ENCODE data around the gene RALGPS2. TPM values are rescaled to one million over a fixed set of nuclear protein-coding genes. Genes with fewer than 3 reads are reported as not detected.

RALGPS2 gene
- total and polyA plus RNA-seq, 2 of the 13 experiments (the other 11 are each of a cell fraction or from before 2014, with no cell fraction given), result 15.6 to 36.0 TPM

- TF ChIP-seq UBTF (CRISPR knock-in tag; IDR thresholded peaks at IDR 0.05), result 0 out of 2 replicates have a peak, but pooled peaks have one; percentile 4
- peak; percentile 27; the same call in 1 of the 2 replicates for TF ChIP-seq KMT2B (CRISPR knock-in tag; IDR thresholded peaks at IDR 0.05)
- TF ChIP-seq IRX3 (CRISPR knock-in tag; IDR thresholded peaks at IDR 0.05; ENCODE audit: borderline replicate concordance, low read depth), result no peak
- peak; percentile 38; the same call in 1 of the 2 replicates for TF ChIP-seq POGZ (CRISPR knock-in tag; IDR thresholded peaks at IDR 0.05)
- no peak for TF ChIP-seq NR0B2 (CRISPR knock-in tag; IDR thresholded peaks at IDR 0.05)
- no peak for TF ChIP-seq WIZ (CRISPR knock-in tag; IDR thresholded peaks at IDR 0.05)
- peak; percentile 60 for TF ChIP-seq ZNF777 (CRISPR knock-in tag; IDR thresholded peaks at IDR 0.05)
- no peak for TF ChIP-seq XRCC5 (optimal IDR thresholded peaks at IDR 0.05; ENCODE audit: low read length)
- peak; percentile 47; the same call in 1 of the 2 replicates for TF ChIP-seq ZNF160 (CRISPR knock-in tag; IDR thresholded peaks at IDR 0.05)
- TF ChIP-seq KDM1A (CRISPR knock-in tag; IDR thresholded peaks at IDR 0.05), result no peak
- TF ChIP-seq ZNF143 (CRISPR knock-in tag; IDR thresholded peaks at IDR 0.05), result no peak; the same call in 1 of the 2 replicates
- TF ChIP-seq SP2 (CRISPR knock-in tag; IDR thresholded peaks at IDR 0.05), result no peak
- TF ChIP-seq ZNF782 (CRISPR knock-in tag; IDR thresholded peaks at IDR 0.05; ENCODE audit: borderline replicate concordance), result no peak
- no peak for TF ChIP-seq GABPA (IDR thresholded peaks at IDR 0.05; ENCODE audit: low read depth, low read length)
- TF ChIP-seq GABPA (CRISPR knock-in tag; IDR thresholded peaks at IDR 0.05; ENCODE audit: low read depth), result no peak
- no peak for TF ChIP-seq ZNF605 (CRISPR knock-in tag; IDR thresholded peaks at IDR 0.05)
- TF ChIP-seq ZNF614 (CRISPR knock-in tag; IDR thresholded peaks at IDR 0.05; ENCODE audit: borderline replicate concordance), result peak; percentile 50; the same call in 1 of the 2 replicates
- peak; percentile 76; the same call in 1 of the 2 replicates for TF ChIP-seq ZNF547 (CRISPR knock-in tag; IDR thresholded peaks at IDR 0.05)
- peak; percentile 33 for TF ChIP-seq CTCF (CRISPR knock-in tag; IDR thresholded peaks at IDR 0.05)
- TF ChIP-seq HDAC6 (IDR thresholded peaks at IDR 0.05; ENCODE audit: low read depth, low read length), result no peak
- TF ChIP-seq SRSF9 (IDR thresholded peaks at IDR 0.05; ENCODE audit: borderline replicate concordance, insufficient read depth, low read depth, low read length, poor library complexity, severe bottlenecking), result no peak
- no peak for TF ChIP-seq ZBTB20 (CRISPR knock-in tag; IDR thresholded peaks at IDR 0.05; ENCODE audit: borderline replicate concordance, low read depth)
- no peak for TF ChIP-seq AHR (CRISPR knock-in tag; IDR thresholded peaks at IDR 0.05)
- TF ChIP-seq HNF4G (IDR thresholded peaks at IDR 0.05; ENCODE audit: borderline replicate concordance, low read depth, low read length), result peak; percentile 42; the same call in 1 of the 2 replicates
- 0 out of 2 replicates have a peak, but pooled peaks have one; percentile 36 for TF ChIP-seq HNF4G (CRISPR knock-in tag; IDR thresholded peaks at IDR 0.05; ENCODE audit: borderline replicate concordance, low read depth)
- TF ChIP-seq ZNF703 (CRISPR knock-in tag; IDR thresholded peaks at IDR 0.05; ENCODE audit: borderline replicate concordance), result no peak
- no peak; the same call in 1 of the 2 replicates for TF ChIP-seq ZNF441 (CRISPR knock-in tag; IDR thresholded peaks at IDR 0.05; ENCODE audit: borderline replicate concordance)
Measured at GRCh38 chr1:178724728-178725465, at the start of gene RALGPS2 (continued).

Data from HepG2 (cell line).